Neural cell (in vitro differentiated cells): ENCODE data around the gene MACROD1.

ENCODE experiments used
- CTCF ChIP-seq: fragments of 450-650 bp; IDR thresholded peaks from 2 replicates; pipeline ENCODE4 v1.5.1; 2014; ENCODE audit warnings: antibody characterized with exemption, mild to moderate bottlenecking, moderate library complexity; ENCODE audit not compliant: poor library complexity, severe bottlenecking
- EP300 ChIP-seq: fragments of 450-650 bp; conservative IDR thresholded peaks from 2 replicates; pipeline ENCODE4 v1.6.1; 2014; ENCODE audit warnings: antibody characterized with exemption, mild to moderate bottlenecking, moderate library complexity; ENCODE audit not compliant: poor library complexity, severe bottlenecking
- MXI1 ChIP-seq: fragments of 450-650 bp; conservative IDR thresholded peaks from 2 replicates; pipeline ENCODE4 v1.6.1; 2014; ENCODE audit warnings: antibody characterized with exemption, mild to moderate bottlenecking; ENCODE audit not compliant: poor library complexity, severe bottlenecking
- POLR2AphosphoS5 ChIP-seq: IDR thresholded peaks from 2 replicates; pipeline ENCODE4 v1.6.1; 2012
- REST ChIP-seq: IDR thresholded peaks from 2 replicates; pipeline ENCODE4 v1.6.1; 2012; ENCODE audit warnings: borderline replicate concordance
- SMC3 ChIP-seq: fragments of 450-650 bp; conservative IDR thresholded peaks from 2 replicates; pipeline ENCODE4 v1.6.1; 2014; ENCODE audit warnings: antibody characterized with exemption, mild to moderate bottlenecking, moderate library complexity; ENCODE audit not compliant: poor library complexity

GRCh38 chr11:64156235-64157011 lies 9.5 kb downstream of the MACROD1 start:
- TF ChIP-seq CTCF: no peak
- no peak for TF ChIP-seq MXI1
- no peak for TF ChIP-seq REST
- TF ChIP-seq SMC3: no peak
- no peak for TF ChIP-seq POLR2AphosphoS5
- TF ChIP-seq EP300: no peak
